ENCODE data around the gene GLTPD2. TPM values are rescaled to one million over a fixed set of nuclear protein-coding genes. Genes with fewer than 3 reads are reported as not detected.

GLTPD2 gene
- total and polyA plus RNA-seq, 2 experiments from 2014 or later = 0.47 to 1.3 TPM

DNA sequence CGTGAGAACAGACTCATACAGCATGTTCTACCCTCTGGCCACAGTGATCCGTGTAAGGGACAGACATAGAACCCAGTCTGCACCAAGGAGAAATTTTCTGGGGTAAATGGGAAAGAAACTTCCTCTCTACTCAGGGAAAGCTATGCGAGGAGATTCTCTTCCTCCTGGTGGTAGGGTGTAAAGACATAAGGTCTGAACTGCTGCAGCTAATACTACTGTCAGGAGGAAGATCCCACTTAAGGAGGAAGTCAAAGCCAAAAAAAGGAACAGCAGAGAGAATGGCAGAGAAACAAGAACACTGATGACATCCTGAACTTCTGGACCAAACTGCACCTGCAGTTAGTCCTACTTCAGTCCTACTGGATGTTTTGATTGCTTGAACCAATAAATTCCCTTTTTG lies 24.2 kb upstream of the GLTPD2 start (continued):
- no peak for TF ChIP-seq ZNF331 (CRISPR knock-in tag; IDR thresholded peaks at IDR 0.05; ENCODE audit: low read depth)
- no peak for TF ChIP-seq JUNB (IDR thresholded peaks at IDR 0.05; ENCODE audit: unreplicated experiment)
- TF ChIP-seq ZNF114 (CRISPR knock-in tag; IDR thresholded peaks at IDR 0.05) = no peak

DNA sequence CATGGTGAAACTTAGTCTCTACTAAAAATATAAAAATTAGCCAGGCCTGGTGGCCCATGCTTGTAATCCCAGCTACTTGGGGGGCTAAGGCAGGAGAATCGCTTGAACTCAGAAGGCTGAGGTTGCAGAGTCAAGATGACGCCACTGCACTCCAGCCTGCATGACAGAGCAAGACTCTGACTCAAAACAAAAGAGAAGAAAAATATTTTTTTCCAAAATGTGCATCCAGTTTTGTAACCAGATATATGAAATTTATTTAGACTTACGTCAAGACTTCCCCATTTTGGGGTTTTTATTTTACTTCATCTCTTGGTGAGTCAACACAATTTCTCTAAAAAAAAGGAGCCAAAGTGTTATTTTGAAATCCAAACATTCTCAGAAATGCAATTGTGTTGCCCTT lies 22.6 kb upstream of the GLTPD2 start:
- Histone ChIP-seq H3F3A (replicated peaks; ENCODE audit: low read depth) (0 out of 2 replicates have a peak, but pooled peaks cover 2% of the 10 kb centered on the region), H3K4me3 (no peak overlapping the region), H3K4me1 (ENCODE audit: insufficient read depth) (no peaks in the 10 kb centered on the region), H3K79me2 (replicated peaks; ENCODE audit: insufficient read depth) (no peaks in the 10 kb centered on the region), H3K36me3 (ENCODE audit: insufficient read depth) (no peaks in the 10 kb centered on the region), H3K27me3 (ENCODE audit: insufficient read depth) (no peaks in the 10 kb centered on the region), H3K27ac (ENCODE audit: low read depth) (no peak overlapping the region), H4K20me1 (replicated peaks; ENCODE audit: insufficient read depth) (no peaks in the 10 kb centered on the region), H3K9me2 (ENCODE audit: insufficient read depth) (no peaks in the 10 kb centered on the region), H3K4me2 (no peak overlapping the region), H2AFZ (no peak overlapping the region)
- TF ChIP-seq, protein P1, sequence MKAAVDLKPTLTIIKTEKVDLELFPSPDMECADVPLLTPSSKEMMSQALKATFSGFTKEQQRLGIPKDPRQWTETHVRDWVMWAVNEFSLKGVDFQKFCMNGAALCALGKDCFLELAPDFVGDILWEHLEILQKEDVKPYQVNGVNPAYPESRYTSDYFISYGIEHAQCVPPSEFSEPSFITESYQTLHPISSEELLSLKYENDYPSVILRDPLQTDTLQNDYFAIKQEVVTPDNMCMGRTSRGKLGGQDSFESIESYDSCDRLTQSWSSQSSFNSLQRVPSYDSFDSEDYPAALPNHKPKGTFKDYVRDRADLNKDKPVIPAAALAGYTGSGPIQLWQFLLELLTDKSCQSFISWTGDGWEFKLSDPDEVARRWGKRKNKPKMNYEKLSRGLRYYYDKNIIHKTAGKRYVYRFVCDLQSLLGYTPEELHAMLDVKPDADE (IDR thresholded peaks at IDR 0.05) = no peak
- TF ChIP-seq EZH2phosphoT487 (IDR thresholded peaks at IDR 0.05; ENCODE audit: unreplicated experiment) = no peak
- no peak for TF ChIP-seq STAT1 (IDR thresholded peaks at IDR 0.05; ENCODE audit: unreplicated experiment)
- TF ChIP-seq POLR2AphosphoS5 (IDR thresholded peaks at IDR 0.05; ENCODE audit: low read depth) = no peak
- TF ChIP-seq ZNF114 (CRISPR knock-in tag; IDR thresholded peaks at IDR 0.05) = no peak
- TF ChIP-seq, protein P2, sequence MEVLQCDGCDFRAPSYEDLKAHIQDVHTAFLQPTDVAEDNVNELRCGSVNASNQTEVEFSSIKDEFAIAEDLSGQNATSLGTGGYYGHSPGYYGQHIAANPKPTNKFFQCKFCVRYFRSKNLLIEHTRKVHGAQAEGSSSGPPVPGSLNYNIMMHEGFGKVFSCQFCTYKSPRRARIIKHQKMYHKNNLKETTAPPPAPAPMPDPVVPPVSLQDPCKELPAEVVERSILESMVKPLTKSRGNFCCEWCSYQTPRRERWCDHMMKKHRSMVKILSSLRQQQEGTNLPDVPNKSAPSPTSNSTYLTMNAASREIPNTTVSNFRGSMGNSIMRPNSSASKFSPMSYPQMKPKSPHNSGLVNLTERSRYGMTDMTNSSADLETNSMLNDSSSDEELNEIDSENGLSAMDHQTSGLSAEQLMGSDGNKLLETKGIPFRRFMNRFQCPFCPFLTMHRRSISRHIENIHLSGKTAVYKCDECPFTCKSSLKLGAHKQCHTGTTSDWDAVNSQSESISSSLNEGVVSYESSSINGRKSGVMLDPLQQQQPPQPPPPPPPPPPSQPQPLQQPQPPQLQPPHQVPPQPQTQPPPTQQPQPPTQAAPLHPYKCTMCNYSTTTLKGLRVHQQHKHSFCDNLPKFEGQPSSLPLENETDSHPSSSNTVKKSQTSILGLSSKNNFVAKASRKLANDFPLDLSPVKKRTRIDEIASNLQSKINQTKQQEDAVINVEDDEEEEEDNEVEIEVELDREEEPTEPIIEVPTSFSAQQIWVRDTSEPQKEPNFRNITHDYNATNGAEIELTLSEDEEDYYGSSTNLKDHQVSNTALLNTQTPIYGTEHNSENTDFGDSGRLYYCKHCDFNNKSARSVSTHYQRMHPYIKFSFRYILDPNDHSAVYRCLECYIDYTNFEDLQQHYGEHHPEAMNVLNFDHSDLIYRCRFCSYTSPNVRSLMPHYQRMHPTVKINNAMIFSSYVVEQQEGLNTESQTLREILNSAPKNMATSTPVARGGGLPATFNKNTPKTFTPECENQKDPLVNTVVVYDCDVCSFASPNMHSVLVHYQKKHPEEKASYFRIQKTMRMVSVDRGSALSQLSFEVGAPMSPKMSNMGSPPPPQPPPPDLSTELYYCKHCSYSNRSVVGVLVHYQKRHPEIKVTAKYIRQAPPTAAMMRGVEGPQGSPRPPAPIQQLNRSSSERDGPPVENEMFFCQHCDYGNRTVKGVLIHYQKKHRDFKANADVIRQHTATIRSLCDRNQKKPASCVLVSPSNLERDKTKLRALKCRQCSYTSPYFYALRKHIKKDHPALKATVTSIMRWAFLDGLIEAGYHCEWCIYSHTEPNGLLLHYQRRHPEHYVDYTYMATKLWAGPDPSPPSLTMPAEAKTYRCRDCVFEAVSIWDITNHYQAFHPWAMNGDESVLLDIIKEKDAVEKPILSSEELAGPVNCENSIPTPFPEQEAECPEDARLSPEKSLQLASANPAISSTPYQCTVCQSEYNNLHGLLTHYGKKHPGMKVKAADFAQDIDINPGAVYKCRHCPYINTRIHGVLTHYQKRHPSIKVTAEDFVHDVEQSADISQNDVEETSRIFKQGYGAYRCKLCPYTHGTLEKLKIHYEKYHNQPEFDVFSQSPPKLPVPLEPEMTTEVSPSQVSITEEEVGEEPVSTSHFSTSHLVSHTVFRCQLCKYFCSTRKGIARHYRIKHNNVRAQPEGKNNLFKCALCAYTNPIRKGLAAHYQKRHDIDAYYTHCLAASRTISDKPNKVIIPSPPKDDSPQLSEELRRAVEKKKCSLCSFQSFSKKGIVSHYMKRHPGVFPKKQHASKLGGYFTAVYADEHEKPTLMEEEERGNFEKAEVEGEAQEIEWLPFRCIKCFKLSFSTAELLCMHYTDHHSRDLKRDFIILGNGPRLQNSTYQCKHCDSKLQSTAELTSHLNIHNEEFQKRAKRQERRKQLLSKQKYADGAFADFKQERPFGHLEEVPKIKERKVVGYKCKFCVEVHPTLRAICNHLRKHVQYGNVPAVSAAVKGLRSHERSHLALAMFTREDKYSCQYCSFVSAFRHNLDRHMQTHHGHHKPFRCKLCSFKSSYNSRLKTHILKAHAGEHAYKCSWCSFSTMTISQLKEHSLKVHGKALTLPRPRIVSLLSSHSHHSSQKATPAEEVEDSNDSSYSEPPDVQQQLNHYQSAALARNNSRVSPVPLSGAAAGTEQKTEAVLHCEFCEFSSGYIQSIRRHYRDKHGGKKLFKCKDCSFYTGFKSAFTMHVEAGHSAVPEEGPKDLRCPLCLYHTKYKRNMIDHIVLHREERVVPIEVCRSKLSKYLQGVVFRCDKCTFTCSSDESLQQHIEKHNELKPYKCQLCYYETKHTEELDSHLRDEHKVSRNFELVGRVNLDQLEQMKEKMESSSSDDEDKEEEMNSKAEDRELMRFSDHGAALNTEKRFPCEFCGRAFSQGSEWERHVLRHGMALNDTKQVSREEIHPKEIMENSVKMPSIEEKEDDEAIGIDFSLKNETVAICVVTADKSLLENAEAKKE (CRISPR knock-in tag; IDR thresholded peaks at IDR 0.05) = no peak
- TF ChIP-seq, protein P3, sequence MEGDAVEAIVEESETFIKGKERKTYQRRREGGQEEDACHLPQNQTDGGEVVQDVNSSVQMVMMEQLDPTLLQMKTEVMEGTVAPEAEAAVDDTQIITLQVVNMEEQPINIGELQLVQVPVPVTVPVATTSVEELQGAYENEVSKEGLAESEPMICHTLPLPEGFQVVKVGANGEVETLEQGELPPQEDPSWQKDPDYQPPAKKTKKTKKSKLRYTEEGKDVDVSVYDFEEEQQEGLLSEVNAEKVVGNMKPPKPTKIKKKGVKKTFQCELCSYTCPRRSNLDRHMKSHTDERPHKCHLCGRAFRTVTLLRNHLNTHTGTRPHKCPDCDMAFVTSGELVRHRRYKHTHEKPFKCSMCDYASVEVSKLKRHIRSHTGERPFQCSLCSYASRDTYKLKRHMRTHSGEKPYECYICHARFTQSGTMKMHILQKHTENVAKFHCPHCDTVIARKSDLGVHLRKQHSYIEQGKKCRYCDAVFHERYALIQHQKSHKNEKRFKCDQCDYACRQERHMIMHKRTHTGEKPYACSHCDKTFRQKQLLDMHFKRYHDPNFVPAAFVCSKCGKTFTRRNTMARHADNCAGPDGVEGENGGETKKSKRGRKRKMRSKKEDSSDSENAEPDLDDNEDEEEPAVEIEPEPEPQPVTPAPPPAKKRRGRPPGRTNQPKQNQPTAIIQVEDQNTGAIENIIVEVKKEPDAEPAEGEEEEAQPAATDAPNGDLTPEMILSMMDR (conservative IDR thresholded peaks at IDR 0.05; ENCODE audit: low read depth in 2 of 2) = no peak
- TF ChIP-seq NANOG (IDR thresholded peaks at IDR 0.05; ENCODE audit: borderline replicate concordance) = no peak
- TF ChIP-seq, protein P4, sequence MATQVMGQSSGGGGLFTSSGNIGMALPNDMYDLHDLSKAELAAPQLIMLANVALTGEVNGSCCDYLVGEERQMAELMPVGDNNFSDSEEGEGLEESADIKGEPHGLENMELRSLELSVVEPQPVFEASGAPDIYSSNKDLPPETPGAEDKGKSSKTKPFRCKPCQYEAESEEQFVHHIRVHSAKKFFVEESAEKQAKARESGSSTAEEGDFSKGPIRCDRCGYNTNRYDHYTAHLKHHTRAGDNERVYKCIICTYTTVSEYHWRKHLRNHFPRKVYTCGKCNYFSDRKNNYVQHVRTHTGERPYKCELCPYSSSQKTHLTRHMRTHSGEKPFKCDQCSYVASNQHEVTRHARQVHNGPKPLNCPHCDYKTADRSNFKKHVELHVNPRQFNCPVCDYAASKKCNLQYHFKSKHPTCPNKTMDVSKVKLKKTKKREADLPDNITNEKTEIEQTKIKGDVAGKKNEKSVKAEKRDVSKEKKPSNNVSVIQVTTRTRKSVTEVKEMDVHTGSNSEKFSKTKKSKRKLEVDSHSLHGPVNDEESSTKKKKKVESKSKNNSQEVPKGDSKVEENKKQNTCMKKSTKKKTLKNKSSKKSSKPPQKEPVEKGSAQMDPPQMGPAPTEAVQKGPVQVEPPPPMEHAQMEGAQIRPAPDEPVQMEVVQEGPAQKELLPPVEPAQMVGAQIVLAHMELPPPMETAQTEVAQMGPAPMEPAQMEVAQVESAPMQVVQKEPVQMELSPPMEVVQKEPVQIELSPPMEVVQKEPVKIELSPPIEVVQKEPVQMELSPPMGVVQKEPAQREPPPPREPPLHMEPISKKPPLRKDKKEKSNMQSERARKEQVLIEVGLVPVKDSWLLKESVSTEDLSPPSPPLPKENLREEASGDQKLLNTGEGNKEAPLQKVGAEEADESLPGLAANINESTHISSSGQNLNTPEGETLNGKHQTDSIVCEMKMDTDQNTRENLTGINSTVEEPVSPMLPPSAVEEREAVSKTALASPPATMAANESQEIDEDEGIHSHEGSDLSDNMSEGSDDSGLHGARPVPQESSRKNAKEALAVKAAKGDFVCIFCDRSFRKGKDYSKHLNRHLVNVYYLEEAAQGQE (IDR thresholded peaks at IDR 0.05; ENCODE audit: unreplicated experiment) = no peak
- no peak for TF ChIP-seq EZH2 (IDR thresholded peaks at IDR 0.05; ENCODE audit: low read depth, unreplicated experiment)
- TF ChIP-seq ZNF331 (CRISPR knock-in tag; IDR thresholded peaks at IDR 0.05; ENCODE audit: low read depth) = no peak
- no peak for TF ChIP-seq JUNB (IDR thresholded peaks at IDR 0.05; ENCODE audit: unreplicated experiment)
- no peak for TF ChIP-seq CREB1 (CRISPR knock-in tag; IDR thresholded peaks at IDR 0.05; ENCODE audit: low read depth)
- H3K27ac Mint-ChIP-seq = no peak overlapping the region
- H3K4me3 Mint-ChIP-seq = no peak overlapping the region
- H3K9me3 Mint-ChIP-seq = no peaks in the 10 kb centered on the region
- no peak for ATAC-seq
- no peaks in the 10 kb centered on the region for H3K36me3 Mint-ChIP-seq (ENCODE audit: low read depth)
- no peaks in the 10 kb centered on the region for H3K4me1 Mint-ChIP-seq
- no peak for DNase-seq (ENCODE audit: low spot score)
- peaks cover 3% of the 10 kb centered on the region for H3K27me3 Mint-ChIP-seq (ENCODE audit: insufficient read depth, low read depth, poor library complexity)

Data from GM23338 (cell line).